GM19455 (cell line): ENCODE results near the gene VAV2.

Experiments
- ATAC-seq: cut with Tn5 transposase; IDR thresholded peaks from one replicate; pipeline ENCODE4 v1.9.1; 2021; ENCODE audit not compliant: unreplicated experiment

The VAV2 gene

DNA sequence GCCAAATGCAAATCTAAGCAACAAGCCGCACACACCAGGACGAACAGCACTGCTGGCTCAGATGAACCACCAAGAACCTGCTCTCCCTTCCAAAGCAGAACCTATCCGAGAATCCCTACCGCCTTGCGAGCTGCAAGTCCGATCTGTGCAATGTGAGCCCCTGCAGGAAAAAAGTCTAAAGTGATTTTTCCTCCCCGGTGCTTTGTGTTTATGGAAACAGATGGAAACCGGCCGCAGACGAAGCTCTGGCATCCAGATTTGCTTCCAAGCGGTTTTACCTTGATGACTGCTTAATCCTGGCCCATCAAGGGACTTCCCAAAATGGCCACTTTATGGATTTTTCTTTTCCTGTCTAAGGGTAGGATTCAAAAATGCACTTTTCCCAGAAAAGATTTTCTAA, 112.5 kb downstream of the VAV2 start:
- ATAC-seq: no peak

GRCh38 chr9:133878402-133878801, 113.7 kb downstream of the VAV2 start:
- no peak for ATAC-seq

- ATAC-seq: no peak
Observed at GRCh38 chr9:133877967-133878366, 114.2 kb downstream of the VAV2 start.

DNA sequence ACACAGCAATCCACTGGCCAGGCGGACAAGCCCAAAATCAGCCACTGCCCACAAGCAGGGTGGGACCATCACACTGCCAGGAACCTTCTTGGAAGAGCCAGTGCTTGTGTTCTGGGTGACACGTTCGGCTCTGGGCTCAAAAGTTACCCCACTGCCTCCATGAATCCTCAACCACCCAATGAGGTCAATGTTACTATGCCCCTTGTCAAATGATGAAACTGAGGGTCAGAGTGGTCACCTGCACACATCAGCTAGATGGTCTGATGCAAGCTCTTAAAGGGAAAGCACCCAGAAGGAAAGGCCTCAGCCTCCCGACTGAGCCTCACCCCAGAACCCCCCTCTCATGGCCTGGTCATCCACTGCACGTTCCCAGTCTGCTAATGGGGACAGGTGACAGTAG, 114.8 kb downstream of the VAV2 start:
- no peak for ATAC-seq

DNA sequence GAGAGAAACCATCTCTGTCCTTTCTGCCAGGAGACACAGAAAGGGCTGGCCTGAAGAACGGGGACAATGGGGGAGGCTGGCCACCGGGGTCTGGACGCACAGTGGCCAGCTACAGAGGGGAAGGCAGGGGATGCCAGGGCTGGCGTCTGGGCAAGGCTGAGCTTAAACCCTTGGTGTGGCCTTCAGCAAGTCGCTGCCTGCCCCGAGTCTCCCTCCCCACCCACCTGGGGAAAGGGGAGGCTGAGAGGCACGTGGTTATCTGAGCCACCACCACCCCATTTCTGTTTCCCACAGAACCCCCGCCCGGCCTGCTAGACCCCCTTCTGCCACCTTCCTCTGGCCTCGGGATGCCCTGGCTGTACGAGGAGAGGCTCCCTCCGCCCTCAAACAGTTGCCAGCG, 115.3 kb downstream of the VAV2 start:
- no peak for ATAC-seq

GRCh38 chr9:133876144-133876543, 116.0 kb downstream of the VAV2 start:
- ATAC-seq: no peak

- no peak for ATAC-seq
Observed at GRCh38 chr9:133875131-133875530, 117.0 kb downstream of the VAV2 start.

DNA sequence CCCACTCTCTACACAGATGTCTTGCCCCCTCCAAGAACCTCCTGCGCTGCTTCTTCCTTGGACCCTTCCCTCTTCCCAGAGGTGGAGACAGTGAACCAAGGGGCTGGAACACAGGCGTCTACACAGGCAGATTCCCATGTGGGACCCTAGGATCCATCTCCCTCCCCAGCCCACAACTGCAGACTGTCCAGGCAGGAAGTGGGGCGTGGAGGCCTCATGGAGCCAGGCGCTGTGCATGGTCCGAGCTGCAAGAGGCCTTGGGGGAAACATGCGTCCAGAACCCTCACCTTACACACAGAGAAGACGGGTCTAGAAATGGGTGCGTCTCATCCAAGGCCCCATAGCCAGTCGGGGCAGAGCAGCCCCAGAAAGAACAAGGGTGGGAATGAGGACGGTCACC, 117.5 kb downstream of the VAV2 start:
- ATAC-seq: no peak

GRCh38 chr9:133874060-133874657, 118.0 kb downstream of the VAV2 start:
- ATAC-seq: no peak

- ATAC-seq: no peak
Observed at GRCh38 chr9:133873461-133873891, 118.6 kb downstream of the VAV2 start.

DNA sequence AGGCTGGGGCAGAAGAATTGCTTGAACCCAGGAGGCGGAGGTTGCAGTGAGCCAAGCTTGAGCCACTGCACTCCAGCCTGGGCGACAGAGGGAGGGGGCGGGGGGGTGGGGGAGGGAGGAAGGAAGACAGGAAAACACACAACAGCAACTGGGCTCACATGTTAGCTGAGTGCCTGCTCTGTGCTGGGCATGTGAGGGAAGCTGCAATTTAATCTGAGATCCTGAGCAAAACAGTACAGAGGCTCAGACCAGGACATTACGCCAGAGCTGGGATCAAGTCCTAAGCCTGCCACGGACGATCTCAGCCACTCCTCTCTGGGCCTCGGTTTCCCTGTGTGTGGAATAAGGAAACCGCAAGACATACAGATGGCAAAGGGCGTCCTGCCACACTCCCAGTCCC, 119.1 kb downstream of the VAV2 start:
- no peak for ATAC-seq

DNA sequence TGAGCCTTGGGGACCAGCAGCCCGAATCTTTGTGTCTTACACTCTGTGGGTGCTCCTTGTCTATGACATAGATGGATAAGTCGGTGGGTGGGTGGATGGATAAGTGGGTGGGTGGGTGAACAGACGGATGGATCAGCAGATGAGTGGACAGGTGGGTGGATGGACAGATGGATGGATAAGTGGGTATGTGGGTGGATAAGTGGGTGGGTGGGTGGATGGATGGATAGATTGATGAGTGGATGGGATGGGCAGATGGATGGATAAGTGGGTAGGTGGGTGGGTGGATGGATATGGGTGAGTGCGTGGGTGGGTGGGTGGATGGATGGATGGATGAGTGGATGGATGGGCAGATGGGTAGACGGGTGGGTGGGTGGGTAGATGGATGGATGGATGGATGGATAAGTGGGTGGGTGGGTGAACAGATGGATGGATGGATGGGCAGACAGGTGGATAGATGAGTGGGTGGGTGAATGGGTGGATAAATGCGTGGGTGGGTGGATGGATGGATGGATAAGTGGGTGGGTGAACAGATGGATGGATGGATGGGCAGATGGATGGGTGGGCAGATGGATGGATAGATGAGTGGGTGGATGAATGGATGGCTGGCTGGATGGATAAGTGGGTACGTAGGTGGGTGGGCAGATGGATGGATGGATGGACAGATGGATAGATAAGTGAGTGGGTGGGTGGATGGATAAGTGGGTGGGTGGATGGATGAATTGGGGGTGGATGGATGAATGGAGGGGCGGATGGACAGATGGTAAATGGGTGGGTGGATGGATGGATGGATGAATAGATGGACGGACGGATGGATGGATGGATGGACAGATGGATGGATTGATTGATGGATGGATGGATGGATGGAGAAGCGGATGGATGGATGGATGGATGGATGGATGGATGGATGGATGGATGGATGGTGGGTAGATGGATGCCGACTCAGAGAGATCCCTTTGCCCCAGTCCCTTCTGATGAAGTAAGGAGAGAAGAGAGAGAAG, 121.2 kb downstream of the VAV2 start:
- ATAC-seq: no peak

DNA sequence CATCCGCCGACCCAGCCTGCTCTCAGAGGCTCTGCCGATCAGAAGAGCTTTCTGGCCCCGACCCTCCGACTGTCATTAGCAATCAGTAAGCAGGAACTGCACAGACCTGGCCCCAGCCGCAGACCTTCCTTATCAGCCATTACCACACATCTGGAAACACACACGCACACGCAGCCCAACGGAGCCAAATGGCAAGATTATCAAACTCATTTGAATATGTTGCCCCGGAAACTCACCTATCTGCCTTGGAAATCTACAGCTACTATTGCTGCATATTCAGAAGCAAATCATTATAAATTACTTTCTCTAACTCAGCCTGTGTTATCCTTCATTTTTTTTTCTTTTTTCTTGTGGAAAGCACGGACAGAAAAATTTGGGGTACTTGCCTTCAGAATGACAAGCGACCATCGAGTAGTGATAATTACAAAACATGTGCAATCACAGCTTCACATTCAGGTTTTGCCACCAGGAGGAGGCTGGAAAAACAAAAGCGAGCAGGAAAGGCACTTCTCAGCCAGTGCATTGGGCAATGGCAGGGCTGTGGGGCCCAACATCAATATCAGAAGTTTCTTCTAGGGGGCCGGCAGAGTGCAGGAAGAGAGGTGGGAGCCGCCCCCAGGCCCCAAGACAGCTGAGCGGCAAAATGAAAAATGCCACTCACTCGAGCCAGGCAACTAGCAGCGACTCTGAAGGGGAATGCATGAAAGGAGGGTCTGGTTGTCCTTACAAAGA, 122.3 kb downstream of the VAV2 start:
- ATAC-seq: no peak

GRCh38 chr9:133868203-133868602, 123.9 kb downstream of the VAV2 start:
- no peak for ATAC-seq

- no peak for ATAC-seq
Observed at GRCh38 chr9:133866946-133867345, 125.2 kb downstream of the VAV2 start.

- no peak for ATAC-seq
Observed at GRCh38 chr9:133864011-133864410, 128.1 kb downstream of the VAV2 start.

DNA sequence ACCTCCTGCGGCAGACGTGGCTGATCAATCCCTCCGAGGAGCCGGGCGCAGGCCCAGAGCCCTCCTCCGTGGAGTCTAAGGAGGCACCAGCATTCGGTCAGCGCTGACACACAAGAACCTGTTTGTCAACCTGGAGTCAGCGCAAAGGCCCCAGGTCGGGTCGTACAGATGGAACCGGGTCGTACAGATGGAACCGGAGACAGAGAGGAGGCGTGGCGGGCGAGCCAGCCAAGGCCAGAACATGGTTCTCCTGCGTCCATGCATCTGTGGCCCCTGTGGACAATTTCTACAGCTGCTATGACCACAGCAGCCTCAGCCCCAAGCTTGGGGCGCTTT, 128.9 kb downstream of the VAV2 start:
- no peak for ATAC-seq

- no peak for ATAC-seq
Observed at GRCh38 chr9:133862585-133863256, 129.4 kb downstream of the VAV2 start.

GRCh38 chr9:133861692-133862091, 130.4 kb downstream of the VAV2 start:
- no peak for ATAC-seq

GRCh38 chr9:133861086-133861485, 131.0 kb downstream of the VAV2 start:
- ATAC-seq: no peak

- no peak for ATAC-seq
Observed at GRCh38 chr9:133858771-133859170, 133.4 kb downstream of the VAV2 start.
